GM12878 (cell line): ENCODE measurements around the gene PPP1R1B. TPM values are rescaled to one million over a fixed set of nuclear protein-coding genes. Genes with fewer than 3 reads are reported as not detected.

Experiments used
- EGR1 ChIP-seq, 2 experiments: IDR thresholded peaks; 1 replicate in 1 of 2; 2 replicates in 1 of 2; pipeline ENCODE4 v1.6.1; 2011 to 2012; ENCODE audit warnings: low read depth in 2 of 2, low read length in 2 of 2, borderline replicate concordance in 1 of 2, mild to moderate bottlenecking in 1 of 2, moderate library complexity in 1 of 2
- ESRRA ChIP-seq: IDR thresholded peaks from 2 replicates; pipeline ENCODE4 v1.6.1; 2012; ENCODE audit warnings: mild to moderate bottlenecking, low read length, improper control_type of control experiment
- MXI1 ChIP-seq: fragments of 150-350 bp; IDR thresholded peaks from 2 replicates; pipeline ENCODE4 v1.6.1; 2011; ENCODE audit warnings: low read depth, mild to moderate bottlenecking, inconsistent platforms, low read length, improper control_type of control experiment
- MYC ChIP-seq: IDR thresholded peaks from 2 replicates; pipeline ENCODE4 v1.6.1; 2011; ENCODE audit warnings: mild to moderate bottlenecking, low read length, moderate library complexity, inconsistent platforms; ENCODE audit not compliant: insufficient read depth, insufficient replicate concordance, insufficient read length, severe bottlenecking
- NFYA ChIP-seq: IDR thresholded peaks from 2 replicates; pipeline ENCODE4 v1.6.1; 2011; ENCODE audit warnings: low read depth, mild to moderate bottlenecking, low read length, improper control_type of control experiment, borderline replicate concordance
- NR2F1 ChIP-seq: fragments of 450-650 bp; conservative IDR thresholded peaks from 2 replicates; pipeline ENCODE4 v1.6.1; 2017; ENCODE audit warnings: mild to moderate bottlenecking
- SKIL ChIP-seq: fragments of 450-650 bp; IDR thresholded peaks from 2 replicates; pipeline ENCODE4 v1.6.1; 2017; ENCODE audit warnings: mild to moderate bottlenecking, low read depth, inconsistent platforms; ENCODE audit not compliant: poor library complexity, severe bottlenecking
- polyA plus RNA-seq, 11 experiments: library from polyadenylated mRNA; depleted of rRNA in 4 of 11; unstranded in 6 of 11; stranded (reverse) in 5 of 11; fragments of >200 nt; fragmentation: Nextera tagmentation in 4 of 11; fragmentation: Illumina TruSeq in 1 of 11; extraction: Ambion mirVana in 4 of 11; extraction: Trizol in 1 of 11; gene quantifications; 1 replicate in 1 of 11; 2 replicates in 10 of 11; pipeline versions ENCODE4 v1.2.1 to v1.2.3, GENCODE V29; 2011 to 2016; ENCODE audit warnings: inconsistent platforms in 2 of 11, missing spikeins in 2 of 11, low read depth in 1 of 11
- total RNA-seq, 4 experiments: library from RNA; depleted of rRNA in 3 of 4; stranded (reverse); fragments of >200 nt in 3 of 4; fragmentation: Illumina TruSeq in 1 of 4; extraction: Trizol in 1 of 4; gene quantifications; 2 replicates each; pipeline versions ENCODE4 v1.2.1 to v1.2.3, GENCODE V29; 2013 to 2021
- TF ChIP-seq, protein P1 (sequence below): fragments of 450-650 bp; IDR thresholded peaks from 2 replicates; pipeline ENCODE4 v1.6.1; 2018; ENCODE audit warnings: borderline replicate concordance, mild to moderate bottlenecking; ENCODE audit not compliant: partially characterized antibody

Gene PPP1R1B
- total and polyA plus RNA-seq, 10 of the 15 experiments (the other 5 are each of a cell fraction or from before 2014, with no cell fraction given) = 0.08 TPM; not detected in 9

DNA sequence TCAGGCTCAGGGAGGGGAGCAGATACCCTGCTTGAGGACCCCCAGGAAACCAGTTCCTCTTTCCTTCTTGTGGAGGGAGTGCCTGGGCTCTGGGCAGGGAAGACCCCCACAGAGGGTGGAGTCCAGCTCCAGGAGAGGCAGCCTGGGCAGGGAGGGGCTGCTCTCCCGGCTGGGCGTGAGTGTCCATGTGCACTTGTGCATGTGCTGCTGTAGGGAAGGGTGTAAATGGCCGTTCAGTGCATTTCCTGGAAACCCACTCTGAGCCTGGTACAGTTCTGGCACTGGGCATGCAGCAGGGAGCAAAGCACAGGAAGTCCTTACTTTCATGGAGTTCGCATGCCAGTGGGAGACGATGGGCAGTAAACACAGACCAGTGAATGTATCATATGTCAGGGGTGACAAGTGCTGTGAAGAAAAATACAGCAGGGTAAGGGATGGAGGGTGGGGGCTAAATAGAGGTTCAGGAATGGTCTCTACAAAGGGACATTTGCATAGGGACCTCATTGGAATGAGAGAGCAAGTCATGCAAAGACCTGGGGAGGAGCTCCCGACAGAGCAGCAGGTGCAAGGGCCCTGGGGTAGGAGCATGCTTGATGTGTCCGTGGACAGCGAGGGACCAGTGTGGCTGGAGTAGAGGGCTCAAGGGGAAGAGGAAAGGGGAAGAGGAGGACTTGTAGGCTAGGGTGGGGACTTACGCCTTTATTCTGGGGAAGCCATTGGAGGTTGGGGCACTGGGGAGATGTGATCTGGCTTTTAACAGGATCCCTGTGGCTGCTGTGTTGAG is 15.7 kb downstream of the PPP1R1B start (continued):
- TF ChIP-seq SKIL = no peak
- TF ChIP-seq EGR1 (IDR thresholded peaks at IDR 0.05; ENCODE audit: borderline replicate concordance in 1 of 2, low read depth in 2 of 2, low read length in 2 of 2) = no peak
- TF ChIP-seq NR2F1 = no peak
- no peak for TF ChIP-seq MYC
- TF ChIP-seq, protein P1, sequence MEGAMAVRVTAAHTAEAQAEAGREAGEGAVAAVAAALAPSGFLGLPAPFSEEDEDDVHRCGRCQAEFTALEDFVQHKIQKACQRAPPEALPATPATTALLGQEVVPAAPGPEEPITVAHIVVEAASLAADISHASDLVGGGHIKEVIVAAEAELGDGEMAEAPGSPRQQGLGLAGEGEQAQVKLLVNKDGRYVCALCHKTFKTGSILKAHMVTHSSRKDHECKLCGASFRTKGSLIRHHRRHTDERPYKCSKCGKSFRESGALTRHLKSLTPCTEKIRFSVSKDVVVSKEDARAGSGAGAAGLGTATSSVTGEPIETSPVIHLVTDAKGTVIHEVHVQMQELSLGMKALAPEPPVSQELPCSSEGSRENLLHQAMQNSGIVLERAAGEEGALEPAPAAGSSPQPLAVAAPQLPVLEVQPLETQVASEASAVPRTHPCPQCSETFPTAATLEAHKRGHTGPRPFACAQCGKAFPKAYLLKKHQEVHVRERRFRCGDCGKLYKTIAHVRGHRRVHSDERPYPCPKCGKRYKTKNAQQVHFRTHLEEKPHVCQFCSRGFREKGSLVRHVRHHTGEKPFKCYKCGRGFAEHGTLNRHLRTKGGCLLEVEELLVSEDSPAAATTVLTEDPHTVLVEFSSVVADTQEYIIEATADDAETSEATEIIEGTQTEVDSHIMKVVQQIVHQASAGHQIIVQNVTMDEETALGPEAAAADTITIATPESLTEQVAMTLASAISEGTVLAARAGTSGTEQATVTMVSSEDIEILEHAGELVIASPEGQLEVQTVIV = no peak
- no peak for TF ChIP-seq ESRRA
- no peak for TF ChIP-seq MXI1
- TF ChIP-seq NFYA = no peak
- TF ChIP-seq, all 136 proteins: peak for 0
